H4 (cell line): ENCODE measurements around the gene POU5F1. TPM values are rescaled to one million over a fixed set of nuclear protein-coding genes. Genes with fewer than 3 reads are reported as not detected.
"Not testable (repeated sequence)": the region's sequence is repeated elsewhere in the genome, so short reads cannot be mapped to it uniquely, and the experiment has no call there.

Experiments
- DNase-seq: peaks from one replicate; pipeline ENCODE4 v3.0.0-alpha.2; 2015; ENCODE audit warnings: low spot score
- total RNA-seq: library from RNA; depleted of rRNA; stranded (reverse); fragments of >200 nt; shearing (Covaris generic); gene quantifications from 2 replicates; pipeline ENCODE4 v1.2.3, GENCODE V29; 2014

The POU5F1 gene
- total RNA-seq, 1 experiment from 2014 or later, result not detected

GRCh38 chr6:31165986-31166385 is 4.5 kb downstream of the POU5F1 start:
- no peak for DNase-seq

- DNase-seq, result not testable (repeated sequence)
Observed at GRCh38 chr6:31165064-31165832, 5.2 kb downstream of the POU5F1 start.

- DNase-seq, result not testable (repeated sequence)
Observed at GRCh38 chr6:31164475-31165063, 5.9 kb downstream of the POU5F1 start.

- no peak for DNase-seq
Observed at GRCh38 chr6:31163922-31164321, 6.6 kb downstream of the POU5F1 start.

DNA sequence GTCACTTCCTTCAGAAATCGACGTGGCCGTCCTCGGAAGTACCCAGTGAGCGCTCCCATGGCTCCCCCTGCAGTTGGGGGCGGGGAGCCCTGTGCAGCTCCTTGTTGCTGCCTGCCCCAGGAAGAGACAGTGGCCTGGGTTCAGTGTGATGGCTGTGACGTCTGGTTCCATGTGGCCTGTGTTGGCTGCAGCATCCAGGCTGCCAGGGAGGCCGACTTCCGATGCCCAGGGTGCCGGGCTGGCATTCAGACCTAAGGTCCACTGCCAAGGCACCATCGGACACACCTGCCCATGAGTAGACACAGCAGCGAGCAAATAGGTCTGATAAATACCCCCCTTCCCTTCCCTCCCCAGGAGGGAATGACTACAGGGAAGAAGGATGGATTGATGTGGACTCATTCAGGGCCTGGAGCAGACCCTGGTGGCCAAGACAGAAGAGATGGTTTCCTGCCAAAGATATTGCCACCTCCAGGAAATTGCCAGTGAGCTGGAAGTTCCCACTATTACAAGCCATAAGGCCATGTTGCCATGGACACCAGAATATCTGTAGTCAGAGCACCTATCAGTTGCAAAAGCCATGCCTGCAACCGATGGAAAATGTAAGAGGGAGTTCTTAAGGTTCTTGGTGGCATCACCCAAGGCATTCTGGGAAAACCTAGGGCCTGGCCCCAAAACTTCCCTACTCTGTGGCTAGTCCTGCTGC is 7.9 kb downstream of the POU5F1 start:
- no peak for DNase-seq

- no peak for DNase-seq
Observed at GRCh38 chr6:31161216-31162126, 9.0 kb downstream of the POU5F1 start.

GRCh38 chr6:31158863-31159855 is 11.3 kb downstream of the POU5F1 start:
- no peak for DNase-seq

DNA sequence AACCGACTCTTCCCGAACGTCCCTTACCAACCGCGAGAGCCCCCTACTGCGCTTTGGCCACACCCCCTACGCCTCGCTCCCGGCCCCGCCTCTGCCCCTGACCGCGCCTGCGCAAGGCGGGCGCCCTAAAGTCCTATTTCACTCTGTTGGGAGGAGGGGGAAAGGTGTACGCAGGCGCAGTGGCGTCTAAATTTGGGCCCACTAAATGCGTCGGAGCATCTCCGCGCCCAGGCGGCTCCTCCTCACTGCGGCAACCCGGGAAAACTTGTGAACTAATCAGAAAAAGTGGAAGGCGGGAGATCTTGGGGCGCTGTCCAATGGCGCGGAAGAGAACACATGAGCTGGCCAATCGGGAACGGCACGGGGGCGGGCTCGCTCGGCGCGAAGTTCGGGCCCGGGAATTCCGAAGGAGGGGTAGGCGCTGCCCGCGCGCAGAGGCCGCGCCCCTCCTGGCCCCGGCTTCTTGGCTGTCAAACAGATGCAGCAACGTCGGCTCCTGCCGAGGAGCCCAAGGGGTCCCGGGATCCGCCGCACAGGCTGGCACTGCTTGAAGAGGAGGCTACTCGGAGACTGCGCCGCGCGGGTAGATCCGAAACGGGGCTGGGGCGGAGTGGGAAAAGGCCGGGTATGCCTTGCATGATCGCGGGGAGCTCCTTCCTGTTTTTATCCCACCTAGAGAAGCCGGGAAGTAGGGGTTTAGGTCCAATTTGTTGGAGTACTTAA is 12.2 kb downstream of the POU5F1 start, which contains the start of gene TCF19:
TSS of gene TCF19 (plus strand) at position 450 of the 723 bp plus-strand sequence. CDS start 881 bp downstream, outside the sequence.
- DNase-seq, result peak; percentile 99

- DNase-seq, result no peak
Observed at GRCh38 chr6:31157513-31158139, 12.9 kb downstream of the POU5F1 start, which contains the start of gene CCHCR1. CCHCR1 (minus strand) TSS chr6:31157802; CDS start chr6:31157600, 202 bp downstream.

GRCh38 chr6:31156641-31157040 is 13.8 kb downstream of the POU5F1 start:
- no peak for DNase-seq

DNA sequence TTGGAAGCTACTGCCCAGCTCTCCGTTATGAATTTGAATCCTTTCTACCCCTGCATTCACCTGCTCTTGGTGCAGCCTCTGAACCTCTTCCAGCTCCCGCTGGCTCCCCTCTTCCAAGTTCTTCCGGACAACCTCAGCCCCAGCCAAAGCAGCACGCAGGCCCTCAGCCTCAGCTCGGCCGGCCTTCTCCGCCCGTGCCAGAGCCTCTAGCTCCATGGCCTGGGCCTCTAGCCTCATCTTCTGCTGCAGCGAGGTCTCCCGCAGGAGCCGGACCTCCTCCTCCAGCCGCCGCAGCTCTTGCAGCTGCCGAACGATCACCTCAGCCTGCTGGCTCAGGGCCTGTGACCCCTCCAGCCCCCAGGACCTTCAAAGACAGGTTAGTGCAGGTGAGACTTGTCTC is 16.0 kb downstream of the POU5F1 start:
- DNase-seq, result no peak

- no peak for DNase-seq
Observed at GRCh38 chr6:31152781-31153180, 17.7 kb downstream of the POU5F1 start.

- no peak for DNase-seq
Observed at GRCh38 chr6:31149827-31150447, 20.5 kb downstream of the POU5F1 start.

DNA sequence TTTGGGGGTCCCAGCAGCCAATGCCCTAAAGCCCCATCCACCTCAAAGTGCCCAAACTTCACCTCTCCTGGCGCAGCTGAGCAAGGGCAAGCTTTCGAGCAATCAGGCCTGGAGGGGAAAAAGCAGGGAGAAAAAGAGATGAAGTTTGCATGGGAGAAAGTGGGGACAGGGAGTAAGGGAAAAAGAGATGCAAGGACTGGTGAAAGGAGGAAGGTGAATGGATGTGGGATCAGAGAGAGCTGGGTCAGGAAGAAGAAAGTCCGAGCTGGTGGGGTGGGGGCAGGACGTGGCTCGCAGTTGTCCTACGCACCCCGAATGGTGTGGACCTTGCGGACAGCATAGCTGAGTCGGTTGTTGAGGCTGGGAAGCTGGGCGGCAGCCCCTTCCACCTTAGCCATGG is 25.1 kb downstream of the POU5F1 start:
- DNase-seq, result no peak

- no peak for DNase-seq
Observed at GRCh38 chr6:31144970-31145340, 25.5 kb downstream of the POU5F1 start.

DNA sequence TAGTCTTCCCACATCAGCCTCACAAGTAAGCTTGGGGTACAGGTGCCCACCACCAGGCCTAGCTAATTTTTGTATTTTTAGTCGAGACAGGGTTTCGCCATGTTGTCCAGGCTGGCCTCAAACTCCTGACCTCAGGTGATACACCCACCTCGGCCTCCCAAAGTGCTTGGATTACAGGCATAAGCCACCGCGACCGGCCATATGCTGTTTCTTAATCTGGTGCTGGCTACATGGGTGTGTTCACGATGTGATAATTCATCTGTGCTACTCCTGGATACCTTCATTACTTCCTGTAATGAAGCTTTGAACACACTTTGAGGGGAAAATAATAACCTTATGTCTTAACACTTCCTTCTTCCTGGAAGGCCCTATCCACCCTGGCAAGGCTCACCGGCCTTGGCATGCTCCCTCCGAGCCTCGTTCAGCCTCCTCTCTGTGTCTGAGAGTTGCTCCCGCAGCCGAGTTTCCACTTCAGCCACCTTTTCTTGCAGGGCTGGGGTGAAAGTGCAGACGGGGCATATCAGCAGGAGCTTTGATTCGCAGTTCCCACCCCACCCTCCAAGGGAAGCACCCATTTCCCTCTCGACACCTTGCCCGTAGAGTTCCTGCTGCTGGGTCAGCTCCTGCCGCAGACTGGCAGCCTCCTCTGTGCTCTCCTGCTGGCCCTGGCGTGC is 26.0 kb downstream of the POU5F1 start:
- DNase-seq, result no peak

GRCh38 chr6:31143148-31143547 is 27.3 kb downstream of the POU5F1 start:
- no peak for DNase-seq

DNA sequence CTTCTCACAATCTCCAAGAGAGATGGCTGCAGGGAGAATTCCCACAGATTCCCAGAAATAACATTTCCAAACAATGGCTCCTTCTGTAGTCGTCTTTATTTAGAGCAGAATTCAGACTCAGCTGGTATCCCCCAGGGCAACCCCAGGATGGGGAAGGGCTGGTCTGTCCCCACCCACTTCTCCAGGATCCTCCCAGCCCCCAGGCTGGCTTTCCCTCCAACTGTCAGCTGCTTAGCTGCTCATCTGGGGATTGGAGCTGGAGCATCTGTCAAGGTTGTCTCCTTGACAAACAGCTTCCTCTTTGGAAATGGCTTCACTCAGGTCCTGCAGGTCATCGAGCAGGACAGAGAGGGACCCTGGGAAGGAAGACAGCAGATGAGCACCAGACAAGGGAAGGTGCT is 28.1 kb downstream of the POU5F1 start:
- no peak for DNase-seq
